ENCODE measurements around the gene PTPRC.

DNA sequence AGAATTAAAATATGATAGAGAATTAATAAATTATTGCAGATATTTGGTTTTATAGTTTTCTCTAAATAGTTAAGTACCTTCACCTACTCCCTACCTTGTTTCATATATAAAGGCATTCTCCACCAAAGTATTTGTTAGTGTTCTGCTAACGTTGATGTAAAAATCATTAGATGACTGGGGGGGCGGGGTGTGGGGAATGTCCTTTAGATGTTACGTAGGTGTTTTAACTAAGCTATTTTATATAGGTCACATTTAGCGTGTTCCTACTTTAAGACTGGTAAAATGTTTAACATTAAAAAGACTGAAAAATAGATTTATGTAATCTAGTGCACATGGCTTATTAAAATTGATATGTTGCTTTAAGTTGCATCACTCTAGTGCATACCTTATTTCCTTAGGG lies 48.6 kb downstream of the PTPRC start:
- TF ChIP-seq CTBP1 (IDR thresholded peaks at IDR 0.05; ENCODE audit: borderline replicate concordance) (no peak), SUZ12 (IDR thresholded peaks at IDR 0.05) (no peak), BHLHE40 (IDR thresholded peaks at IDR 0.05; ENCODE audit: borderline replicate concordance) (no peak), NFRKB (IDR thresholded peaks at IDR 0.05) (no peak), TARDBP (IDR thresholded peaks at IDR 0.05) (no peak), SP1 (IDR thresholded peaks at IDR 0.05) (no peak), FOXM1 (IDR thresholded peaks at IDR 0.05; ENCODE audit: borderline replicate concordance) (no peak), ZNF384 (IDR thresholded peaks at IDR 0.05) (no peak)
- TF ChIP-seq, protein P1, sequence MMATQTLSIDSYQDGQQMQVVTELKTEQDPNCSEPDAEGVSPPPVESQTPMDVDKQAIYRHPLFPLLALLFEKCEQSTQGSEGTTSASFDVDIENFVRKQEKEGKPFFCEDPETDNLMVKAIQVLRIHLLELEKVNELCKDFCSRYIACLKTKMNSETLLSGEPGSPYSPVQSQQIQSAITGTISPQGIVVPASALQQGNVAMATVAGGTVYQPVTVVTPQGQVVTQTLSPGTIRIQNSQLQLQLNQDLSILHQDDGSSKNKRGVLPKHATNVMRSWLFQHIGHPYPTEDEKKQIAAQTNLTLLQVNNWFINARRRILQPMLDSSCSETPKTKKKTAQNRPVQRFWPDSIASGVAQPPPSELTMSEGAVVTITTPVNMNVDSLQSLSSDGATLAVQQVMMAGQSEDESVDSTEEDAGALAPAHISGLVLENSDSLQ (IDR thresholded peaks at IDR 0.05): no peak

Data from HEK293T (cell line).